Measurements from ENCODE around the gene MAP1LC3B. TPM values are rescaled to one million over a fixed set of nuclear protein-coding genes. Genes with fewer than 3 reads are reported as not detected.

MAP1LC3B gene
- total and polyA plus RNA-seq, 2 donors (not counting 1 experiment from before 2014, with no cell fraction given) = 72.7 to 75.8 TPM

GRCh38 chr16:87412371-87412995, 20.3 kb downstream of the MAP1LC3B start:
- CTCF ChIA-PET = interaction anchor here (1.5 kb wide), 1 partner anchor 223 kb away, joined by 3 read pairs; no protein-coding TSS in a partner anchor
- no peaks in the 10 kb centered on the region for H3K9me3 ChIP-seq (ENCODE audit: control extremely low read depth in 1 of 3, control insufficient read depth in 2 of 3, insufficient read depth in 1 of 3, low read length in 2 of 3)

More at GRCh38 chr16:87412371-87412995, 20.3 kb downstream of the MAP1LC3B start:
- Histone ChIP-seq H3K27me3 (replicated peaks in 1 of 4; ENCODE audit: control extremely low read depth in 1 of 4, control insufficient read depth in 3 of 4, insufficient read depth in 4 of 4, low read length in 3 of 4) (peaks cover 0 to 3% (median 0%) of the 10 kb centered on the region in 4 experiments), H3K4me3 (ENCODE audit: control extremely low read depth in 1 of 5, extremely low read depth in 1 of 5, insufficient read depth in 1 of 5, low read depth in 2 of 5, low read length in 4 of 5) (no peak overlapping the region), H3K79me2 (ENCODE audit: control insufficient read depth, insufficient read depth, low read length) (no peaks in the 10 kb centered on the region), H4K20me1 (ENCODE audit: control insufficient read depth, insufficient read depth, low read length, poor library complexity, severe bottlenecking) (no peaks in the 10 kb centered on the region), H3K27ac (ENCODE audit: low read length in 2 of 2) (no peak overlapping the region), H3K4me1 (ENCODE audit: control insufficient read depth in 2 of 2, insufficient read depth in 2 of 2, low read length in 2 of 2) (no peaks in the 10 kb centered on the region), H3K36me3 (replicated peaks in 1 of 2; ENCODE audit: control extremely low read depth in 1 of 2, control insufficient read depth in 1 of 2, extremely low read depth in 1 of 2, insufficient read depth in 2 of 2, low read length in 1 of 2) (no peaks in the 10 kb centered on the region), H3K4me2 (replicated peaks; ENCODE audit: low read depth, low read length, poor library complexity, severe bottlenecking) (no peak overlapping the region), H2AFZ (ENCODE audit: insufficient read depth, low read depth, low read length, poor library complexity, severe bottlenecking) (no peak overlapping the region), H3K9ac (ENCODE audit: low read length) (no peak overlapping the region)
- WGBS (ENCODE audit: insufficient coverage) = 96% methylated on average over 31 of the region's 31 CpGs
- ATAC-seq (ENCODE audit: low read depth) (no peak), DNase-seq (no peak)
- H3K4me3 Mint-ChIP-seq = no peak overlapping the region
- no peaks in the 10 kb centered on the region for H3K9me3 Mint-ChIP-seq (ENCODE audit: insufficient read depth)
- peaks cover 2% of the 10 kb centered on the region for H3K4me1 Mint-ChIP-seq
- no peak overlapping the region for H3K27ac Mint-ChIP-seq
- TF ChIP-seq EZH2 (IDR thresholded peaks at IDR 0.05; ENCODE audit: borderline replicate concordance, insufficient read depth, low read depth, low read length, poor library complexity, severe bottlenecking) (no peak), CTCF (IDR thresholded peaks at IDR 0.05) (no peak)
- no peaks in the 10 kb centered on the region for H3K27me3 Mint-ChIP-seq
- POLR2A ChIA-PET = interaction anchor here (0.5 kb wide), 1 partner anchor 353 kb away, joined by 3 read pairs; the partner anchor contains the start of gene KLHDC4
- intact Hi-C loops (cut with micrococcal nuclease) = no loop called here

Measured in B cell (primary cell).